Karpas-422 (cell line): Measurements from ENCODE around the gene SLC27A6. TPM values are rescaled to one million over a fixed set of nuclear protein-coding genes. Genes with fewer than 3 reads are reported as not detected.
"Not testable (repeated sequence)": the region's sequence is repeated elsewhere in the genome, so short reads cannot be mapped to it uniquely, and the experiment has no call there.

Source experiments
- DNase-seq: peaks from one replicate; pipeline ENCODE4 v3.0.0-alpha.2; 2015
- H2AFZ ChIP-seq: fragments of 200-600 bp; sonication (generic); 2 replicates; pipeline ENCODE4 v1.6.1; 2014; ENCODE audit warnings: antibody characterized with exemption, low read length, mixed read lengths
- H3K27ac ChIP-seq: fragments of 200-600 bp; sonication (generic); 2 replicates; pipeline ENCODE4 v1.5.1; 2014; ENCODE audit warnings: mild to moderate bottlenecking, low read length, moderate library complexity
- H3K27me3 ChIP-seq: fragments of 200-600 bp; sonication (generic); 2 replicates; pipeline ENCODE4 v1.6.1; 2014; ENCODE audit warnings: low read length, mixed read lengths
- H3K36me3 ChIP-seq: fragments of 200-600 bp; sonication (generic); 2 replicates; pipeline ENCODE4 v1.6.1; 2014; ENCODE audit warnings: low read length, mixed read lengths; ENCODE audit not compliant: insufficient read depth
- H3K4me1 ChIP-seq: fragments of 200-600 bp; sonication (generic); 2 replicates; pipeline ENCODE4 v1.6.1; 2014; ENCODE audit warnings: mild to moderate bottlenecking, low read length, mixed read lengths
- H3K4me2 ChIP-seq: fragments of 200-600 bp; sonication (generic); 2 replicates; pipeline ENCODE4 v1.6.1; 2014; ENCODE audit warnings: low read length, low read depth, mild to moderate bottlenecking; ENCODE audit not compliant: poor library complexity, severe bottlenecking
- H3K4me3 ChIP-seq: fragments of 200-600 bp; sonication (generic); 2 replicates; pipeline ENCODE4 v1.5.1; 2014; ENCODE audit warnings: mild to moderate bottlenecking, antibody characterized with exemption, low read length, mixed read lengths
- H3K79me2 ChIP-seq: fragments of 200-600 bp; sonication (generic); 2 replicates; pipeline ENCODE4 v1.6.1; 2014; ENCODE audit warnings: mild to moderate bottlenecking, low read length, mixed read lengths
- H3K9ac ChIP-seq: fragments of 200-600 bp; sonication (generic); 2 replicates; pipeline ENCODE4 v1.6.0; 2014; ENCODE audit warnings: low read length
- H3K9me2 ChIP-seq: fragments of 200-600 bp; sonication (generic), shearing (Covaris generic); replicated peaks from 2 replicates; pipeline ENCODE4 v1.6.0; 2014; ENCODE audit warnings: mild to moderate bottlenecking, low read length, moderate library complexity; ENCODE audit not compliant: insufficient read depth
- H3K9me3 ChIP-seq: fragments of 300-700, 200-600 bp; sonication (generic); 2 replicates; pipeline ENCODE4 v1.6.1; 2014; ENCODE audit warnings: low read length, mixed read lengths
- H4K20me1 ChIP-seq: fragments of 200-600 bp; sonication (generic); 2 replicates; pipeline ENCODE4 v1.6.1; 2014; ENCODE audit warnings: mild to moderate bottlenecking, antibody characterized with exemption, low read length, low read depth; ENCODE audit not compliant: insufficient read depth
- total RNA-seq: library from RNA; depleted of rRNA; stranded (reverse); fragments of >200 nt; shearing (Covaris generic); gene quantifications from 2 replicates; pipeline ENCODE4 v1.2.3, GENCODE V29; 2014; ENCODE audit warnings: low replicate concordance

The SLC27A6 gene
- total RNA-seq, 1 experiment from 2014 or later = not detected

GRCh38 chr5:128943100-128943499, 22.2 kb upstream of the SLC27A6 start:
- H3K9me2 ChIP-seq, H3K27ac ChIP-seq, H3K4me3 ChIP-seq, H3K9ac ChIP-seq, H4K20me1 ChIP-seq, H2AFZ ChIP-seq, DNase-seq, H3K9me3 ChIP-seq, H3K4me2 ChIP-seq, H3K27me3 ChIP-seq, H3K4me1 ChIP-seq, H3K79me2 ChIP-seq, H3K36me3 ChIP-seq: not testable (repeated sequence)

GRCh38 chr5:128949847-128950546, 15.3 kb upstream of the SLC27A6 start:
- Histone ChIP-seq H3K9me3 (no peaks in the 10 kb centered on the region), H3K79me2 (no peaks in the 10 kb centered on the region), H3K36me3 (no peaks in the 10 kb centered on the region), H3K9ac (no peak overlapping the region), H3K27ac (no peak overlapping the region), H3K9me2 (no peaks in the 10 kb centered on the region), H2AFZ (no peak overlapping the region), H3K4me2 (no peak overlapping the region), H4K20me1 (no peaks in the 10 kb centered on the region), H3K4me1 (no peaks in the 10 kb centered on the region), H3K27me3 (no peaks in the 10 kb centered on the region), H3K4me3 (no peak overlapping the region)
- DNase-seq = no peak

- not testable (repeated sequence) for H3K9ac ChIP-seq, H2AFZ ChIP-seq, H3K4me2 ChIP-seq, H4K20me1 ChIP-seq, H3K9me3 ChIP-seq, H3K4me1 ChIP-seq, H3K27me3 ChIP-seq, DNase-seq, H3K9me2 ChIP-seq, H3K4me3 ChIP-seq, H3K79me2 ChIP-seq, H3K27ac ChIP-seq, H3K36me3 ChIP-seq
Measured at GRCh38 chr5:128951301-128951700, 14.0 kb upstream of the SLC27A6 start.

GRCh38 chr5:128956164-128956563, 9.1 kb upstream of the SLC27A6 start:
- DNase-seq = no peak
- Histone ChIP-seq H3K9me3 (no peaks in the 10 kb centered on the region), H3K4me3 (no peak overlapping the region), H3K4me2 (no peak overlapping the region), H4K20me1 (no peaks in the 10 kb centered on the region), H3K9ac (no peak overlapping the region), H3K36me3 (no peaks in the 10 kb centered on the region), H3K4me1 (no peaks in the 10 kb centered on the region), H3K79me2 (no peaks in the 10 kb centered on the region), H3K27me3 (no peaks in the 10 kb centered on the region), H3K27ac (no peak overlapping the region), H3K9me2 (no peaks in the 10 kb centered on the region), H2AFZ (no peak overlapping the region)

- Histone ChIP-seq H3K79me2 (no peaks in the 10 kb centered on the region), H3K27ac (no peak overlapping the region), H3K36me3 (no peaks in the 10 kb centered on the region), H4K20me1 (no peaks in the 10 kb centered on the region), H3K9ac (no peak overlapping the region), H2AFZ (no peak overlapping the region), H3K9me3 (no peaks in the 10 kb centered on the region), H3K4me1 (no peaks in the 10 kb centered on the region), H3K4me2 (no peak overlapping the region), H3K4me3 (no peak overlapping the region), H3K27me3 (no peaks in the 10 kb centered on the region), H3K9me2 (no peaks in the 10 kb centered on the region)
- no peak for DNase-seq
Measured at GRCh38 chr5:128962211-128962610, 3.1 kb upstream of the SLC27A6 start.

GRCh38 chr5:128965638-128966302, 482 bp downstream of the SLC27A6 start:
- Histone ChIP-seq H3K9ac (no peak overlapping the region), H3K36me3 (no peaks in the 10 kb centered on the region), H3K27ac (no peak overlapping the region), H3K27me3 (no peaks in the 10 kb centered on the region), H3K4me3 (no peak overlapping the region), H3K9me3 (no peaks in the 10 kb centered on the region), H3K79me2 (no peaks in the 10 kb centered on the region), H3K4me1 (no peaks in the 10 kb centered on the region), H3K4me2 (no peak overlapping the region), H4K20me1 (no peaks in the 10 kb centered on the region), H3K9me2 (no peaks in the 10 kb centered on the region), H2AFZ (no peak overlapping the region)
- DNase-seq = no peak

- H3K27me3 ChIP-seq = no peaks in the 10 kb centered on the region
- H3K27ac ChIP-seq = no peak overlapping the region
- H3K4me2 ChIP-seq = no peak overlapping the region
- no peaks in the 10 kb centered on the region for H3K36me3 ChIP-seq
- no peaks in the 10 kb centered on the region for H3K9me2 ChIP-seq
- H2AFZ ChIP-seq = no peak overlapping the region
- H3K4me1 ChIP-seq = no peaks in the 10 kb centered on the region
- no peaks in the 10 kb centered on the region for H4K20me1 ChIP-seq
- no peak for DNase-seq
- no peak overlapping the region for H3K9ac ChIP-seq
- H3K79me2 ChIP-seq = no peaks in the 10 kb centered on the region
- H3K4me3 ChIP-seq = no peak overlapping the region
- H3K9me3 ChIP-seq = no peaks in the 10 kb centered on the region
Measured at GRCh38 chr5:128966375-128966774, 1.1 kb downstream of the SLC27A6 start.

GRCh38 chr5:128966846-128967245, 1.6 kb downstream of the SLC27A6 start:
- no peaks in the 10 kb centered on the region for H3K27me3 ChIP-seq
- H3K9ac ChIP-seq = no peak overlapping the region
- H3K4me3 ChIP-seq = no peak overlapping the region
- no peak overlapping the region for H3K27ac ChIP-seq
- H3K79me2 ChIP-seq = no peaks in the 10 kb centered on the region
- H3K4me2 ChIP-seq = no peak overlapping the region
- no peaks in the 10 kb centered on the region for H4K20me1 ChIP-seq
- H2AFZ ChIP-seq = no peak overlapping the region
- no peaks in the 10 kb centered on the region for H3K9me2 ChIP-seq
- DNase-seq = no peak
- no peaks in the 10 kb centered on the region for H3K36me3 ChIP-seq
- no peaks in the 10 kb centered on the region for H3K9me3 ChIP-seq
- no peaks in the 10 kb centered on the region for H3K4me1 ChIP-seq
